Activated CD4-positive, alpha-beta T cell treated with anti-CD3 and anti-CD28 coated beads, Interleukin-2, Interleukin-6, amounts not matched to agents 100 ng/mL and 50 ng/mL, durations not matched to agents 16 hours and 8 hours (primary cell): ENCODE results near the gene CLDN6.

Experiments
- DNase-seq: peaks from one replicate; pipeline ENCODE4 v3.0.0-alpha.2; 2020

CLDN6 gene

DNA sequence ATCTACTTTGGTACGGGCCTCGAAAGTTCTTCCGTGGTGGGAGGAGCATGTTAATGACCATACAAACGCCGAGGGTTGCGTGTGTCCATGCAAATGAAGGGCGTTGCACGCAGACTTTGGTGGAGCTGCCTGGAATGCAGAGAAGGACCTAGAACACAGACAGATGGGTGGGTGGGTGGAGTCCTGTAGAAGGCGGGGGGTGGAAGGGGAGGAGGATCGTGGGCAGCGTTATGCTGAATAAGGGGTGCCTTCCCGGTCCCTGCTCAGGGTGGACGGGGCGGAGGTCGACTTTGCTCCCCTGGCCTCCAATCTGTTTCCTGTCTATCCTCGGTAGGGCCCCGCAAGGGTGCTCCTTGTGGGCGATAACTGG is 49.6 kb downstream of the CLDN6 start:
- DNase-seq: no peak

GRCh38 chr16:2967721-2968161 is 50.2 kb downstream of the CLDN6 start:
- DNase-seq: no peak

DNA sequence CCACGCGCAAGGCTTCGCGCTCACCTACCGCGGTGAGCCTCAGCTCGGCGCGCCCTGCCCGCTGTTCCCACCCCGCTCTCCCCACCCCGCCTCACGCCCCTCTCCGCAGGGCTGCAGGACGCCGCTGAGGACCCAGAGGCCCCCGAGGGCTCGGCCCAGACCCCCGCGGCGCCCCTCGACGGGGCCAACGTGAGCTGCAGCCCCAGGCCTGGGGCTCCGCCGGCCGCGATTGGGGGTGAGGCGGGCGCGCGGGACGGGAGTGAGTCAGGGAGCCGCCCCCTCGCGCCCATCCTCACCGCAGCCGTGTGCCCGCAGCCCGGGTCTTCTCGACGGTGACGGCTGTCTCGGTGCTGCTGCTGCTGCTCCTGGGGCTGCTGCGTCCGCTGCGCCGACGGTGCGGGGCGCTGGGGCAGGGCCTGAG is 50.8 kb downstream of the CLDN6 start:
- no peak for DNase-seq

- DNase-seq: no peak
Measured at GRCh38 chr16:2966808-2967191, 51.2 kb downstream of the CLDN6 start.

DNA sequence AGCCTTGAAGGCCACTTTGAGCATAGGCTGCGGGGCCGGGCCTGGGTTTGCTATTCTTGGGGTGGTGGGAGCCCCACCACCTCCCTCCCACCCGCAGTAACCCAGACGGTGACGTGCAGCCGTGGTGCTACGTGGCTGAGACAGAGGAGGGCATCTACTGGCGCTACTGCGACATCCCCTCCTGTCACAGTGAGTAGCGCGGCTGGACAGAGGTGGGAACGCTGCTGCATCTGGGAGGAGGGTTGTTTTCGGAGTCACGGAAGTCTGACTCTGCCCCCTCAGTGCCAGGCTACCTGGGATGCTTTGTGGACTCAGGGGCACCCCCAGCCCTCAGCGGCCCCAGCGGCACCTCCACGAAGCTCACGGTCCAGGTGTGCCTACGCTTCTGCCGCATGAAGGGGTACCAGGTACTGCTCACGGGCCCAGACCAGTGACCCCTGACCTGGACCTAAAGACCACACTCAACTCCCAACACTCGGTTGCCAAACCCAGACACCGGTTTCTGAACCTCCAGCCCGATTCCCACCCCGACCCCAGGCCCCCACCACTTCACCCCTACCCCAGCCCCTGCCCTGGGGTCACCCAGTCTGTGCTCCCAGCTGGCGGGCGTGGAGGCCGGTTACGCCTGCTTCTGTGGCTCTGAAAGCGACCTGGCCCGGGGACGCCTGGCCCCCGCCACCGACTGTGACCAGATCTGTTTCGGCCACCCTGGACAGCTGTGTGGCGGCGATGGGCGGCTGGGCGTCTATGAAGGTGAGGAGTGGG is 51.8 kb downstream of the CLDN6 start:
- DNase-seq: no peak
